ENCODE data around the gene AGRN.
A peak's percentile ranks its signal among the peaks of the same experiment; 100 is the strongest.
"Not testable (repeated sequence)": the region's sequence is repeated elsewhere in the genome, so short reads cannot be mapped to it uniquely, and the experiment has no call there.

Gene AGRN

DNA sequence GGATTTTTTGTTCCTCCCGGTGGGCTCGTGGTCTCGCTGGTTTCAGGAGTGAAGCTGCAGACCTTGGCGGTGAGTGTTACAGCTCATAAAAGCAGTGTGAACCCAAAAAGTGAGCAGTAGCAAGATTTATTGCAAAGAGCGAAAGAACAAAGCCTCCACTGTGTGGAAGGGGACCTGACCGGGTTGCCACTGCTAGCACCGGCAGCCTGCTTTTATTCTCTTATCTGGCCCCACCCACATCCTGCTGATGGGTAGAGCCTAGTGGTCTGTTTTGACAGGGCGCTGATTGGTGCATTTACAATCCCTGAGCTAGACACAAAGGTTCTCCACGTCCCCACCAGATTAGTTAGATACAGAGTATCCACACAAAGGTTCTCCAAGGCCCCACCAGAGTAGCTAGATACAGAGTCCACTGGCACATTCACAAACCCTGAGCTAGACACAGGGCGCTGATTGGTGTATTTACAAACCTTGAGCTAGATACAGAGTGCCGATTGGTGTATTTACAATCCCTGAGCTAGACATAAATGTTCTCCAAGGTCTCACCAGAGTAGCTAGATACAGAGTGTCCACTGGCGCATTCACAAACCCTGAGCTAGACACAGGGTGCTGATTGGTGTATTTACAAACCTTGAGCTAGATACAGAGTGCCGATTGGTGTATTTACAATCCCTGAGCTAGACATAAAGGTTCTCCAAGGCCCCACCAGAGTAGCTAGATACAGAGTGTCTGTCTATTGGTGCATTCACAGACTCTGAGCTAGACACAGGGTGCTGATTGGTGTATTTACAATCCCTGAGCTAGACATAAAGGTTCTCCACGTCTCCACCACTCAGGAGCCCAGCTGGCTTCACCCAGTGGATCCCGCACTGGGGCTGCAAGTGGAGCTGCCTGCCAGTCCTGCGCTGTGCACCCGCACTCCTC, 2.3 kb upstream of the AGRN start:
- H3K27ac ChIP-seq (ENCODE audit: low read length); H3K4me3 ChIP-seq (ENCODE audit: low read depth in 1 of 2, low read length in 2 of 2); H3K36me3 ChIP-seq (ENCODE audit: control insufficient read depth in 1 of 2, insufficient read depth in 2 of 2, low read length in 2 of 2); H3K27me3 ChIP-seq (ENCODE audit: low read depth, low read length); H3K9me3 ChIP-seq (ENCODE audit: control insufficient read depth in 1 of 2, low read length in 2 of 2): not testable (repeated sequence)
- peaks cover 0 to 30% of the 10 kb centered on the region in 2 donors for H3K4me1 ChIP-seq (ENCODE audit: control insufficient read depth in 1 of 2, insufficient read depth in 2 of 2, low read length in 2 of 2)

DNA sequence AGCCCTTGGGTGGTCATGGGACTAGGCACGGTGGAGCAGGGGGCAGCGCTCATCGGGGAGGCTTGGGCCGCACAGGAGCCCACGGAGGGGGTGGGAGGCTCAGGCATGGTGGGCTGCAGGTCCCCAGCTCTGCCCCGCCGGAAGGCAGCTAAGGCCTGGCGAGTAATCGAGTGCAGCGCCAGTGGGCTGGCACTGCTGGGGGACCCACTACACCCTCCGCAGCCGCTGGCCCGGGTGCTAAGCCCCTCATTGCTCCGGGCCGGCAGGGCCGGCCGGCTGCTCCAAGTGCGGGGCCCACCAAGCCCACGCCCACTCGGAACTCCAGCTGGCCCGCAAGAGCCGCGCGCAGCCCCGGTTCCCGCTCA, 1.6 kb upstream of the AGRN start:
- H3K4me1 ChIP-seq (ENCODE audit: control insufficient read depth in 1 of 2, insufficient read depth in 2 of 2, low read length in 2 of 2), result peaks cover 0 to 30% of the 10 kb centered on the region in 2 donors
- H3K36me3 ChIP-seq (ENCODE audit: control insufficient read depth in 1 of 2, insufficient read depth in 2 of 2, low read length in 2 of 2); H3K4me3 ChIP-seq (ENCODE audit: low read depth in 1 of 2, low read length in 2 of 2); H3K27ac ChIP-seq (ENCODE audit: low read length); H3K27me3 ChIP-seq (ENCODE audit: low read depth, low read length); H3K9me3 ChIP-seq (ENCODE audit: control insufficient read depth in 1 of 2, low read length in 2 of 2): not testable (repeated sequence)

DNA sequence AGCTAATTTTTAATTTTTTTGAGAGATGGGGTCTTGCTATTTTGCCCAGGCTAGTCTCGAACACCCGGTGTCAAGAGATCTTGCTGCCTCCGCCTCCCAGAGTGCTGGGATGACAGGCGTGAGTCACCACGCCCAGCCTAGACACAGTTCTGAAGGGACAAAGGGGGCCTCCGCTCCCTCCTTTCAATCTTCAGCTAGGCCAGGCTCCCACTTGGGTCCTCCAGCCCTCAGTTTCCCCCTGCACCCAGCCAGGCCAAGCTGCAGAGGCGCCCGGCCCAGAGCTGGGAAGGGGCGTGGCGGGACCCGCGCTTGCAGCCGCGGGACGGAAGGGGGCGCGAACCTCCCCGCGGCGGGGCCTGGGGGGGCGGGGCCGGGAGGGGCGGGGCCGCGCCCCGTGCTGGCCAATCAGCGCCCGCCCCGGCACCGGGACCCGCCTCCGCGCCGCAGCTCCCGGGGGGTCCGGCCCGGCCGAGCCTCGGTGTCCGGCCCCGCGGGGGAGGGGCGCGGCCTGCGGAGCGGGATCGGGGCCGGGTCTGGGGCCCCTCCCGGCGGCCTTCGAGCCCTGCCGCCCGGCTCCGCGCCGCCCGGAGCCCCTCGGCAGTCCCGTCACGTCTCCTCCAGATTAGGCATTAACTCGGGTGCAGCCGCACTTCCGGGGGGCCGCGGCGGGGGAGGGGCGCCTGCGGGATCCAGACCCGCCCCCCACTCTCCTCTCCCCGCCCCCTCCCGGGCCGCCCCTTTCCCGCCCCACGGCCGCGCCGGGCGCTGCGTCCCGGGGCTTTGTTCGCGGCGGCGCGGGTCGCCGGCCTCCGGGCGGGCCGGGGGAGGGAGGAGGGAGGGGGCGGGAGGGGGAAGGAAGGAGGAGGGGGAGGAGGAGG, 559 bp upstream of the AGRN start:
- no peak overlapping the region for H3K27ac ChIP-seq (ENCODE audit: low read length)
- H3K4me3 ChIP-seq (ENCODE audit: low read depth in 1 of 2, low read length in 2 of 2), result peak overlapping the region in 1 of 2 donors; percentile 45
- peaks cover 0 to 29% of the 10 kb centered on the region in 2 donors for H3K4me1 ChIP-seq (ENCODE audit: control insufficient read depth in 1 of 2, insufficient read depth in 2 of 2, low read length in 2 of 2)
- no peaks in the 10 kb centered on the region for H3K9me3 ChIP-seq (ENCODE audit: control insufficient read depth in 1 of 2, low read length in 2 of 2)
- no peaks in the 10 kb centered on the region for H3K27me3 ChIP-seq (ENCODE audit: low read depth, low read length)
- H3K36me3 ChIP-seq (ENCODE audit: control insufficient read depth in 1 of 2, insufficient read depth in 2 of 2, low read length in 2 of 2), result no peaks in the 10 kb centered on the region

DNA sequence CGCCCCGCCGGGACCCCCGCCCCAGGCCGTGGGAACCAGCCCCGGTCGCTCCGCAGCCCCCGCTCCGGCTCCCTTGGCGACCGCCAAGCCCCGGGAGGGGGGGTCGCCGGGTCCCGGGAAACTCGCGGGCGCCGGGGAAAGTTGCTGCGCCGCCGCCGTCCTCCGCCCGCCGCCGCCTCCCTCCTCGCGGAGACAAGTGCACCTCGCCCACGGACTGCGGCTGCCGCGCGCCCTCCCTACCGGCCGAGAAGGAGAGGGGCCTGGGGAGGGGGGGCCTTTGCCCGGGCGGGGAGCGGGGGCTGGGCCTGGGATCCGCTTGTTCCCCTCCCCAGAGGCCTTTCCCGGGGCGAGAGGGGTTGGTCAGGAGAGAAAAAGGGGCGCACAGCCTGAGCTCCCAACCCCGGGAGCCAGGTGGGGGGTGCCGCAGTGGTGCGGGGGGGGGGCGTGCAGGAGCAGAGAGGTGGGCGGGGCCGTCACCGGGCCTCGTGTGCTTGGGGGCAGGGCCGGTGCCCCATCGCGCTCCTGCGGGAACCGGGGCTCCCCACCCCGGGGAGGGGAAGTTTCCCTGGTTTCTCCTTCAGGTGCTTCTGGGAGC, 592 bp downstream of the AGRN start:
- Histone ChIP-seq H3K4me3 (ENCODE audit: low read depth in 1 of 2, low read length in 2 of 2) (peak overlapping the region in 1 of 2 donors; percentile 64), H3K9me3 (ENCODE audit: control insufficient read depth in 1 of 2, low read length in 2 of 2) (no peaks in the 10 kb centered on the region), H3K4me1 (ENCODE audit: control insufficient read depth in 1 of 2, insufficient read depth in 2 of 2, low read length in 2 of 2) (peaks cover 0 to 32% of the 10 kb centered on the region in 2 donors), H3K36me3 (ENCODE audit: control insufficient read depth in 1 of 2, insufficient read depth in 2 of 2, low read length in 2 of 2) (no peaks in the 10 kb centered on the region), H3K27ac (ENCODE audit: low read length) (no peak overlapping the region), H3K27me3 (ENCODE audit: low read depth, low read length) (no peaks in the 10 kb centered on the region)

DNA sequence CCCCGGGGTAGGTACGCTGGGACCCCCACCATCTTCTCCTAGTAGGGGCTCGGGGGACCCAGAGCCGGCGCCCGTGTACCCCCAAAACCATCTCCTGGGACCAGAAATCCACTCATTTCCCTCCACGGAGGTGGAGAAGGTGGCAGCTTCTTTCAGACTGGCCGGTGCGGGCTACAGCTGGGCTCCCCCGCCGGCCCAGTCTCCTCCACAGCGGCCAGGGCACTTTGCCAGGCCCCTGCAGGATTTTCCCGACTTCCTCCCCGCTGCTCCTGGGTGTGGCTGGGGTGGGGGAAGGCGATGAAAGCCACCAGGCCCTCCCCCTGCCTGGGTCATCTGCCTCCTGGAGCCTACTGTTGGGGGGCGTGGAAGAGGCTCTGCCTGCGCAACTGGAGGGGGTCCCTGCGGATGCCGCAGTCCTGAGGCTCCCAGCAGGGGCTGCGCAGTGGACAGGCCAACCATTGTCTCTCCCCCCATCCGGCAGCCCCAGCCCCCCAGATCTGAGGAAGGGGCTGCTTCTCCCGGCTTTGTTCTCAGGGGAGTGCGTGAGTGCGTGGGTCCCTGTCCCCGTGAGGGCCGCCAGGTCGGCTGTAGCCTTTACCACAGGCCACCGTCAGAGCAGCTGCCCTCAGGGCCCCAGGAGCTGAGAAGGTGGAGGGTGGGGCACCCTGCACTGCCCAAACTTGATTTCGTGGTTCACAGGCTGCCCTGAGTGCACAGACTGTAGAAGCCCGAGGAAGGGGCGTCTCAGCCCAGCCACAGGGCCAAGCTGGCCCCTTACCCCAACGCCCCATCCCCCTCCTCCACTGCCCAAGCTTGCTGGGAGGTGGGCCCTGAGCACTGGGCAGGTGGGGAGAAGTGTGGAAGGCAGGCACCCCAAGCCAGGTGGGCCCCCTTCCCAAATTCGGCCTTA, 1.3 kb downstream of the AGRN start:
- Histone ChIP-seq H3K4me1 (ENCODE audit: control insufficient read depth in 1 of 2, insufficient read depth in 2 of 2, low read length in 2 of 2) (peaks cover 0 to 39% of the 10 kb centered on the region in 2 donors), H3K9me3 (ENCODE audit: control insufficient read depth in 1 of 2, low read length in 2 of 2) (no peaks in the 10 kb centered on the region), H3K4me3 (ENCODE audit: low read depth in 1 of 2, low read length in 2 of 2) (peak overlapping the region in 1 of 2 donors; percentile 64), H3K27me3 (ENCODE audit: low read depth, low read length) (no peaks in the 10 kb centered on the region), H3K27ac (ENCODE audit: low read length) (no peak overlapping the region), H3K36me3 (ENCODE audit: control insufficient read depth in 1 of 2, insufficient read depth in 2 of 2, low read length in 2 of 2) (no peaks in the 10 kb centered on the region)

DNA sequence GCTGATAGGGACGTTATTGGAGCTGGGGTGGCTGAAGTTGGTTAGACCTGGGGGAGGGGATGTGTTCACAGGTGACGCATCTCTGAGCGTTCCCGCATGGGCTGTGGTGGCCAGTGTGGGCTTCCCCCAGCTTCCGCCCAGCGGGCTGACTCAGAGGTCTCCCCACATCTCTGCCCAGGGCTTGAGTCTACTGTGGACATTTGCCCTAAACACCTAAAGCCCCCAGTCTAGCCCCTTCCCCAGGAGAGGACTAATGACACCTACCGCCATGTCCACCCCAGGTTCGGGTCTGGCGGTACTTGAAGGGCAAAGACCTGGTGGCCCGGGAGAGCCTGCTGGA, 2.0 kb downstream of the AGRN start:
- Histone ChIP-seq H3K4me1 (ENCODE audit: control insufficient read depth in 1 of 2, insufficient read depth in 2 of 2, low read length in 2 of 2) (peaks cover 0 to 42% of the 10 kb centered on the region in 2 donors), H3K4me3 (ENCODE audit: low read depth in 1 of 2, low read length in 2 of 2) (no peak overlapping the region), H3K9me3 (ENCODE audit: control insufficient read depth in 1 of 2, low read length in 2 of 2) (no peaks in the 10 kb centered on the region), H3K27me3 (ENCODE audit: low read depth, low read length) (no peaks in the 10 kb centered on the region), H3K27ac (ENCODE audit: low read length) (no peak overlapping the region), H3K36me3 (ENCODE audit: control insufficient read depth in 1 of 2, insufficient read depth in 2 of 2, low read length in 2 of 2) (no peaks in the 10 kb centered on the region)

DNA sequence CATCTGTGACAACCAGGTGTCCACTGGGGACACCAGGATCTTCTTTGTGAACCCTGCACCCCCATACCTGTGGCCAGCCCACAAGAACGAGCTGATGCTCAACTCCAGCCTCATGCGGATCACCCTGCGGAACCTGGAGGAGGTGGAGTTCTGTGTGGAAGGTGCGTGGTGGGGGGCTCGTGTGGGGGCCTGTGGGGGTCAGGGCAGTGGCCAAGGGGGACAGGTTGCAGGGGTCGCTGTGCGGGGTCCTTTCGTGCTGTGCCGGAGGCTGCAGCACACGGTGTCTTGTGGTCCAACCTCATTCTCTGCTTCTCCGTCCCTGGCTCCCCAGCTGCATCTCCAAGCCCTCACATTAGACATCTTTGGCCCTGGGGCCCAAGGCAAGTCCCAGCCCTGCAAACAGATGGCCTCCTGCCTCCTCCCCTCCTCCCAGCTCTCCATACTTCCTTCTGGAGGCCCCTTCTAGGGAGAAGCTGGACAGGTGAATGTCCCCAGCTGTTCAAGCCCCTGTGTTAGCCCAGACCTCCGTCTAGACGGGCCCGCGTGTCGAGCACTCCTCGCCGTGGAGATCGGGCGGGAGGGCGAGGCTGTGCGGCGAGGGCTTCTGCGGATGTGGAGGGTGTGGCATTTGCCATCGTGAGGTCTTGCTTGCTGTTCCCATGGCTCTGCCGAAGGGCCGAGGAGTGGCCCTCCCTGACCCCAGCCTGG, 2.5 kb downstream of the AGRN start:
- no peak overlapping the region for H3K27ac ChIP-seq (ENCODE audit: low read length)
- H3K4me1 ChIP-seq (ENCODE audit: control insufficient read depth in 1 of 2, insufficient read depth in 2 of 2, low read length in 2 of 2), result peaks cover 0 to 42% of the 10 kb centered on the region in 2 donors

DNA sequence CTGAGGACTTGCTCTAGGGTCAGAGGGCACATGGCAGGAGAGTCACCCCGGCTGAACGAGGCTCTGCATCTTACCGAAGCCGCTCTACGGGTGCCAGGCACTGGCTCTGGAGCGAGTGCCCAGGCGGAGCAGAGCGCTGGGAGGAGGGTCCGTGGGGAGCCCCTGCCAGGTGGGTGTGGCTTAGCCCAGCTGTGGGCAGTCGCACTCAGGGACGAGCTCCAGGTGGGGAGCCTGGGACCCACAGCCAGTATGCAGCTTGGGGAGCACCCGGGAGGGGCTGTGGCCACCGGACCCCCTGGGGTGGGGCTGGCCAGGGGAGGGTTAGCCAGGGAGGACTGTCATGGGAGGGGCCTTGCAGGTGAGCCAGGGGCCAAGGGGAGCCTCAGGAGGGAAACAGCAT, 3.8 kb downstream of the AGRN start:
- Histone ChIP-seq H3K27me3 (ENCODE audit: low read depth, low read length) (no peaks in the 10 kb centered on the region), H3K9me3 (ENCODE audit: control insufficient read depth in 1 of 2, low read length in 2 of 2) (no peaks in the 10 kb centered on the region), H3K36me3 (ENCODE audit: control insufficient read depth in 1 of 2, insufficient read depth in 2 of 2, low read length in 2 of 2) (no peaks in the 10 kb centered on the region), H3K27ac (ENCODE audit: low read length) (no peak overlapping the region), H3K4me1 (ENCODE audit: control insufficient read depth in 1 of 2, insufficient read depth in 2 of 2, low read length in 2 of 2) (peaks cover 0 to 42% of the 10 kb centered on the region in 2 donors), H3K4me3 (ENCODE audit: low read depth in 1 of 2, low read length in 2 of 2) (no peak overlapping the region)

More for the DNA sequence above, 2.5 kb downstream of the AGRN start:
- Histone ChIP-seq H3K27me3 (ENCODE audit: low read depth, low read length) (no peaks in the 10 kb centered on the region), H3K4me3 (ENCODE audit: low read depth in 1 of 2, low read length in 2 of 2) (no peak overlapping the region), H3K9me3 (ENCODE audit: control insufficient read depth in 1 of 2, low read length in 2 of 2) (no peaks in the 10 kb centered on the region), H3K36me3 (ENCODE audit: control insufficient read depth in 1 of 2, insufficient read depth in 2 of 2, low read length in 2 of 2) (no peaks in the 10 kb centered on the region)

DNA sequence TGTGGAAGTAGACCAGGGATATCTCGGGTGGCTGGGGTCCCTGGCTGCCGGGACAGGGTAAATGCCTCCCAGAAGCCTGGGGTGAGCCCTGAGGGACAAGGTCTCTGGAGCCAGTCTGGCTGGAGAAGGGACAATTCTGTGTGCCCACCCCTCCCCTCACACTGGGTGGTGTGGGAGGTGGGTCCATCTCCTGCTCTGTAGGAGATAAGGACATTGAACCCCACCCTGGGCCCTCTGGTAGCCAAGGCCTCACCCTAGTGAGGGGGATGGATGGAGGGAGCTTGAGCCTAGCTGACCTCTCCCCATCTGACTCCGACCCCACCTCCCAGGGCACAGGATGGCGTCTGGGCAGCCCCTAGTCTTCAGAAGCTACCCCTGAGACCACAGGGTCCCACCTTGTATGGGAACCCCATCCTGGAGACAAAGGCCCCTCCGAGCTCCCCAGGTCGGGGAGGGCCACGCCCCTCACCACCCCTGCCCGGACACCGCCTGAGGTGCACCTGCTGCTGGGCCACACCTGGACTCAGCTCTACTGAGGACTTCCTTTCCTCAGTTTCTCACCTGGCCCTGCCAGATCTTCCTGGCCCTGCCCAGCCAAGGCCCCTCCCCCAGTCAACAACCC, 4.3 kb downstream of the AGRN start:
- H3K4me3 ChIP-seq (ENCODE audit: low read depth in 1 of 2, low read length in 2 of 2), result no peak overlapping the region

More for the DNA sequence above, 4.3 kb downstream of the AGRN start:
- Histone ChIP-seq H3K27me3 (ENCODE audit: low read depth, low read length) (no peaks in the 10 kb centered on the region), H3K4me1 (ENCODE audit: control insufficient read depth in 1 of 2, insufficient read depth in 2 of 2, low read length in 2 of 2) (peaks cover 0 to 39% of the 10 kb centered on the region in 2 donors), H3K27ac (ENCODE audit: low read length) (no peak overlapping the region), H3K36me3 (ENCODE audit: control insufficient read depth in 1 of 2, insufficient read depth in 2 of 2, low read length in 2 of 2) (no peaks in the 10 kb centered on the region), H3K9me3 (ENCODE audit: control insufficient read depth in 1 of 2, low read length in 2 of 2) (no peaks in the 10 kb centered on the region)
